Pancreas (tissue), 10 donors: ENCODE results near the gene FAM222B. TPM values are rescaled to one million over a fixed set of nuclear protein-coding genes. Genes with fewer than 3 reads are reported as not detected.

ENCODE experiments used
- ATAC-seq, 4 donors: fragments of 200-7000 bp; cut with Tn5 transposase; one replicate each; pipeline versions ENCODE4 v1.8.0 to v1.9.1; 2020; ENCODE audit warnings: mild to moderate bottlenecking in 4 of 4, moderate library complexity in 4 of 4
- DNase-seq, 6 donors: peaks; one replicate each; pipeline ENCODE4 v3.0.0-alpha.2; 2020
- FAIRE-seq: peaks from 2 replicates; lab custom pipeline; 2012; peaks lifted over from hg19 to GRCh38; lab: Jason Lieb, UNC
- H3K27ac ChIP-seq, 4 donors: fragments of 200-600 bp; sonication (generic); 1 replicate in 3 of 4; 2 replicates in 1 of 4; pipeline versions ENCODE4 v1.5.0 to v1.8.0; 2020
- H3K27me3 ChIP-seq, 4 donors: fragments of 200-600 bp; one replicate each; pipeline ENCODE4 v1.8.0; 2021
- H3K36me3 ChIP-seq, 3 donors: fragments of 200-600 bp; sonication (generic) in 1 of 3; one replicate each; pipeline versions ENCODE4 v1.5.0 to v1.8.0; 2020 to 2021
- H3K4me1 ChIP-seq, 3 donors: fragments of 200-600 bp; one replicate each; pipeline ENCODE4 v1.8.0; 2021
- H3K4me3 ChIP-seq, 4 donors: fragments of 200-600 bp; sonication (generic) in 2 of 4; one replicate each; pipeline versions ENCODE4 v1.5.0 to v1.8.0; 2020 to 2021
- H3K9me3 ChIP-seq, 4 donors: fragments of 200-600 bp; one replicate each; pipeline ENCODE4 v1.8.0; 2021
- WGBS, 2 donors: extraction: QIAGEN DNeasy Blood & Tissue Kit; methylation state at CpG; one replicate each; pipeline ENCODE4 v1.1.7; 2013; 5-methylcytosine and 5-hydroxymethylcytosine counted together
- intact Hi-C, 3 donors: fragments of 100-400 bp; cut with DNase I; formaldehyde crosslinking; loops; one replicate each; pipeline versions ENCODE4 v1.11.1 to v1.14.2; 2022
- polyA plus RNA-seq, 2 donors: library from polyadenylated mRNA; stranded (reverse); fragments of 200-250 nt; gene quantifications; one replicate each; pipeline ENCODE4 v1.2.3, GENCODE V29; 2013
- total RNA-seq, 6 donors: library from RNA; stranded (reverse); fragmentation: NEBNext Ultra II Directional in 4 of 6; extraction: Animal tissue kit (Norgen Biotek cat#: 25700) in 4 of 6; gene quantifications; one replicate each; pipeline versions ENCODE4 v1.2.1 to v1.2.4, GENCODE V29; 2021 to 2023
- TF ChIP-seq, protein P1 (sequence below), 4 donors: fragments of 200-600 bp; sonication (generic) in 3 of 4; IDR thresholded peaks; one replicate each; pipeline versions ENCODE4 v1.5.0 to v1.8.0; 2021; ENCODE audit warnings: antibody characterized with exemption in 4 of 4
- donor health status: healthy with polysubstance abuse.
- donor health status: DM: no; HTN: no; CAD: no; lungs with moderate emphysema.
- donor health status: DM: no; HTN: no; CAD: no.
- donor health status: control.
- donor health status: control.
- donor health status: Bipolar disorder and iron deficiency.
- donor health status: DM: yes; HTN: yes; CAD: no.
- donor health status: DM: no; HTN: no; CAD: no.
- donor health status: DM: no; HTN: no; CAD: no.
- donor health status: DM: yes; HTN: yes; CAD: no.

The FAM222B gene
- total and polyA plus RNA-seq, 8 donors: 5.5 to 15.6 (median 8.1) TPM

DNA sequence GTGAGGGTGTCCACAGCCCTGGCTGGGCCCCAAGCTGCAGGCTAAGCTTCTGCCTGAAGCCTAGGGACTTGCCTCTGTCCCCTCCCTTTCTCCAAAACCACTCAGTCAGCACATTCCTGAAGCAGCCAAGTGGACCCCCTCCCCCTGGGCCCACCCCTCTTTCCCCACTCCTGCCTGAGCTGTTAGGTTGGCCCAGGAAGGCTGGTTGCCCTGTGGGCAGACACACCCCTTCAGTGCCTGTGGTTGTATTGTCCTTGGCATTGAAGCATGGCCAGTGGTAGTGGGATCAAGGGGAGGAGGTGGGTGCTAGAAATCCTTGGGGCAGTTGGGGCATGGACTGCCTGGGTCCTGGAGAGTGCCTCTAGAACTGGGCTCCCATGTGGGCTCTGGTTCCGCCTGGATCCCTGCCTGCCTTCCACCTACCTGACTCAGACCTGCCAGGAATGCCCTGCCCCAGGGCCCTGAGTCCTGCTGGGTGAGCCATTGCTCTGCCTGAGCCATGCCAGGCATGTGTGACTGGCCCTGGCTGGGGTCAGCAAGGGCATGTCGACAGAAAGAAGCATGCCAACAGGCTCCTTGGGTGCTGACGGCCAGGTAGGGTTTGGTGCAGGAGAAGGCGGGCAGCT is 96.7 kb downstream of the FAM222B start:
- peak overlapping the region; percentile 83 to 98 (median 96) for H3K27ac ChIP-seq
- WGBS, 2 donors: 15 to 29% methylated on average over 4 of the region's 4 CpGs
- peak in 5 of 6 donors; percentile 73 to 88 (median 79) for DNase-seq
- no peaks in the 10 kb centered on the region for H3K9me3 ChIP-seq
- intact Hi-C loops: no loop called here
- peaks cover 0 to 19% (median 12%) of the 10 kb centered on the region in 3 donors for H3K36me3 ChIP-seq
- peak overlapping the region in 3 of 4 donors; percentile 63 to 91 (median 84) for H3K4me3 ChIP-seq
- FAIRE-seq: no peak
- H3K27me3 ChIP-seq: no peaks in the 10 kb centered on the region
- ATAC-seq: peak; percentile 14 to 34 (median 28)
- H3K4me1 ChIP-seq: peaks cover 38 to 51% (median 43%) of the 10 kb centered on the region in 3 donors
- TF ChIP-seq, protein P1, sequence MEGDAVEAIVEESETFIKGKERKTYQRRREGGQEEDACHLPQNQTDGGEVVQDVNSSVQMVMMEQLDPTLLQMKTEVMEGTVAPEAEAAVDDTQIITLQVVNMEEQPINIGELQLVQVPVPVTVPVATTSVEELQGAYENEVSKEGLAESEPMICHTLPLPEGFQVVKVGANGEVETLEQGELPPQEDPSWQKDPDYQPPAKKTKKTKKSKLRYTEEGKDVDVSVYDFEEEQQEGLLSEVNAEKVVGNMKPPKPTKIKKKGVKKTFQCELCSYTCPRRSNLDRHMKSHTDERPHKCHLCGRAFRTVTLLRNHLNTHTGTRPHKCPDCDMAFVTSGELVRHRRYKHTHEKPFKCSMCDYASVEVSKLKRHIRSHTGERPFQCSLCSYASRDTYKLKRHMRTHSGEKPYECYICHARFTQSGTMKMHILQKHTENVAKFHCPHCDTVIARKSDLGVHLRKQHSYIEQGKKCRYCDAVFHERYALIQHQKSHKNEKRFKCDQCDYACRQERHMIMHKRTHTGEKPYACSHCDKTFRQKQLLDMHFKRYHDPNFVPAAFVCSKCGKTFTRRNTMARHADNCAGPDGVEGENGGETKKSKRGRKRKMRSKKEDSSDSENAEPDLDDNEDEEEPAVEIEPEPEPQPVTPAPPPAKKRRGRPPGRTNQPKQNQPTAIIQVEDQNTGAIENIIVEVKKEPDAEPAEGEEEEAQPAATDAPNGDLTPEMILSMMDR (IDR thresholded peaks at IDR 0.05): no peak

DNA sequence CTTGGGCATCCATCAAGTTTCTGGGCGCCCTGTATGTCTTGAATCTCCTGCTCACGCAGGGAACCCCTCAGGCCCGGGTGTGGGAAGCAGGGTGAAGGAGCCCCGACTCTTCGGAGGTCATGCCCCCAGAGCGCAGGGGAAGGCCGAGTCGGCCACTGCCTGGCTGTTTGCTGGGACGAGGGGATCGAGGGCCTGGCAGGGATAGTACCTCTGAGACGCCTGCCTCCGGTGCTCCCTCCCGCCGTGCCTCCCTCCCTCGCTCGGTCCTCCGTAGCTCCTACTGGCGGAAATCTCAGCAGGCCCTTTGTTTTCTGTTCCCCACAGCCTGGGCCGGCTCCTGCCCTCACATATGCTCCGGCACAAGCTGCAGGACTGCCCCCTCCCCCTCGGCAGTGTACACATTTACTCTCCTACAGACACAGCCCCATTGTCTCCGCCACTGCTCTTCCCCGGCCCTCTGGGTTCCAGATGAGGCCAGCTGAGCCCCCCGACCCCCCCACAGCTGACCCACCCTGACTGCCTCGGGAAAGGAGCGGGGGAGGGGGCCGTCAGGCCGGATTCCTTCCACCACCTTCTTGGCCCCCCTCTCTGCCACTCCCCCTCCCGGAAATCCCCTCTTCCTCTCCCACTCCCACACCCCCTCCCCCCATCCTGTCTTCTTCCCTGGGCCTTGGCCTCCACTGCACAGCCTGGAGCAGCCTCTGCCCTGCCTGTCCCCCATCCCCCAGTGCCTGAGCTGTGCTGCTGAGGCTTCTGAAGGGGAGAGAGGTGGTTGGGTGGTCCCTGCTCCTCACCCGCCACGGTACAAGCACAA is 97.4 kb downstream of the FAM222B start:
- TF ChIP-seq, protein P1 (IDR thresholded peaks at IDR 0.05): no peak
- Histone ChIP-seq H3K27ac (peak overlapping the region; percentile 94 to 98 (median 96)), H3K27me3 (no peaks in the 10 kb centered on the region), H3K36me3 (peaks cover 0 to 19% (median 12%) of the 10 kb centered on the region in 3 donors), H3K4me3 (peak overlapping the region; percentile 63 to 91 (median 78)), H3K4me1 (peaks cover 38 to 44% (median 42%) of the 10 kb centered on the region in 3 donors), H3K9me3 (no peaks in the 10 kb centered on the region)
- intact Hi-C loops: no loop called here
- DNase-seq (peak; percentile 64 to 86 (median 72)), ATAC-seq (peak; percentile 6 to 29 (median 20)), FAIRE-seq (no peak)
- WGBS, 2 donors: 1 to 2% methylated on average over 28 to 31 of the region's 31 CpGs

DNA sequence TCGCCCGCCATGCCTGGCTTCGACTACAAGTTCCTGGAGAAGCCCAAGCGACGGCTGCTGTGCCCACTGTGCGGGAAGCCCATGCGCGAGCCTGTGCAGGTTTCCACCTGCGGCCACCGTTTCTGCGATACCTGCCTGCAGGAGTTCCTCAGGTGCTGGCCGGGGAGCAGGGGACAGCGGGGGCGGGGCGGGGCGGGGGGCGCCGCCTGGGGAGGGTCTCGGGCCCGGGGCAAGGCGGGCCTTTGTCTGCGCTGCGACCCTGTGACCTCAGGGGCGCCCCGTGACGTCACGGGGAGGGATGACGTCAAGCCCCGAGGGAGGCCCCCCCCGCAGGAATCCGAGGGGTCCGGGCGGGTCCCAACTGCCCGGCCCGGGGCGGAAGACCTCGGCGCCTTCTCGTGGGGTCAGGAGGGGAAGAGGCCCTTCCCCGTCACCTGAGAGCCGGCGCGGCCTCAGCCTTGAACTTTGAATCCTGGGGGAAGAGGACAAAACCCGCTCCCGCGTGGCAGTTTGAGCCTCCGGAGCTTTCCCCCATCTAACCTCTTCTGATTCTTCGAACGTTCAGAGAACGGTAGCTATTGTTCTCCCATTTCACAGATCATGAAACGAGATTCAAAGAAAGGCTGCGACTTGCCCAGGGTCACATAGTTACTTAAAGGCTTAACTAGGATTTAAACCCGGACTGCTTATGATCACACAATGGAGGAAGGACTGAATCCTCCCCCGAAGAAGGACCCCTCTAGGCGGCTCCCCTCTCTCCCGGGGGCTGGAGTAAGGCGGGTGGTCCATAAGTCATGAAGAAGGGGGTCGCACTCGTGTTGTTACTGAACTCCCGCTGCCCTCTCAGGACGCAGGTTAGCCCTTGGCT is 98.3 kb downstream of the FAM222B start:
- intact Hi-C loops: no loop called here
- TF ChIP-seq, protein P1 (IDR thresholded peaks at IDR 0.05): no peak
- peaks cover 33 to 37% (median 34%) of the 10 kb centered on the region in 3 donors for H3K4me1 ChIP-seq

DNA sequence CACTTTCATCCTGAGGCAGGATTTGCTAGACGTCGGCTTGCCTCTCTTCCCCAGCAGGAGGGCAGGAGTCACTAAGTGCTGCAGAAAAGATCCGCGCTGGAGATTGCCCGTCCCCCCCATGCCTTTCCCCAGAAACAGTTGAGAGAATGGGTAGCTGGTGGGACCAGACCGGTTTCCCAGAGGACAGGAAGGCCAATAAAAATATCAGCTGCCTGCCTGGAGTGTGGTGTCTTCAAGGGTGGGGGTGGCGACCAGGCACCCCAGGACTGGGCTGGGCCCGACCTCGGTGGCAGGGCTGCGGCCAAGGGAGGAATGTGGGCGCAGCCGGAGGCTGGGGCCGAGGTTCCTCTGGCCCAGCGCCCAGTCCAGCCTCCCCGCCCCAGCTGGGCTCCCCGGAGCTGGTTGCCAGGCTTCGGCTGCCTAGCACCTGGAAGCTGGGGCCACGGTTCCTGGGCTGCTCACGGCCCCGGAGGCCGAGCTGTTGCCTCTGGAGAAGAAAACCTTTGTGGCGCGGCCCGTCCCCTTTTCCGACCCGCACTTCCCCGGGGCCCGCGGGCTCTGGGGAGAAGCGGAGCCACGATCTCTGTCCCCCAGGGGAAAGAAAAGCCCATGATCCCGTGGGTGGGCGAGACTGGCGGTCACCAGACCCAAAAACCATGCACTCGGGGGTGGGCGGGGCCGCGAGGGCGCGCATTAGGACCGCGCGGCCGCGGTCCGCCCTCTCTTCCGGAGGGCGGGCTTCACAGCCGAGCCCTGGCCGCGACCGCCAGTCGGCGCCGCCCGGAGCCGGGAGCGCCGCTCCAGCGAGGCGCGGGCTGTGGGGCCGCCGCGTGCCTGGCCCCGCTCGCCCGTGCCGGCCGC is 99.1 kb downstream of the FAM222B start, which contains the start of gene TRAF4:
TRAF4 (plus strand) TSS at position 769 of the 861 bp plus-strand sequence. CDS start 102 bp downstream, outside the sequence.
- peak; percentile 75 to 91 (median 82) for DNase-seq
- Histone ChIP-seq H3K27ac (peak within 1 kb of the TSS; percentile 94 to 98 (median 96)), H3K36me3 (peaks cover 0 to 9% (median 0%) of the 10 kb centered on the region in 3 donors), H3K4me3 (peak within 1 kb of the TSS; percentile 63 to 91 (median 78)), H3K9me3 (no peaks in the 10 kb centered on the region), H3K4me1 (peaks cover 25 to 31% (median 27%) of the 10 kb centered on the region in 3 donors), H3K27me3 (no peaks in the 10 kb centered on the region)
- FAIRE-seq: no peak
- peak; percentile 60 to 75 (median 72) for ATAC-seq
- intact Hi-C loops: no loop called here
- TF ChIP-seq, protein P1 (IDR thresholded peaks at IDR 0.05): no peak
- 1% methylated on average over 52 to 70 of the region's 70 CpGs for whole genome bisulfite sequencing, 2 donors

More for the DNA sequence above, 98.3 kb downstream of the FAM222B start:
- Histone ChIP-seq H3K27me3 (no peaks in the 10 kb centered on the region), H3K36me3 (peaks cover 0 to 17% (median 7%) of the 10 kb centered on the region in 3 donors), H3K27ac (peak overlapping the region; percentile 94 to 98 (median 96)), H3K4me3 (peak overlapping the region; percentile 63 to 91 (median 78)), H3K9me3 (no peaks in the 10 kb centered on the region)
- WGBS, 2 donors: 0 to 1% methylated on average over 51 to 61 of the region's 61 CpGs
- ATAC-seq (peak; percentile 0 to 6 (median 2)), FAIRE-seq (no peak), DNase-seq (peak in 5 of 6 donors; percentile 51 to 86 (median 79))
